ENCODE data around the gene ADAMTS10.
"Not testable (repeated sequence)": the region's sequence is repeated elsewhere in the genome, so short reads cannot be mapped to it uniquely, and the experiment has no call there.

The ADAMTS10 gene

DNA sequence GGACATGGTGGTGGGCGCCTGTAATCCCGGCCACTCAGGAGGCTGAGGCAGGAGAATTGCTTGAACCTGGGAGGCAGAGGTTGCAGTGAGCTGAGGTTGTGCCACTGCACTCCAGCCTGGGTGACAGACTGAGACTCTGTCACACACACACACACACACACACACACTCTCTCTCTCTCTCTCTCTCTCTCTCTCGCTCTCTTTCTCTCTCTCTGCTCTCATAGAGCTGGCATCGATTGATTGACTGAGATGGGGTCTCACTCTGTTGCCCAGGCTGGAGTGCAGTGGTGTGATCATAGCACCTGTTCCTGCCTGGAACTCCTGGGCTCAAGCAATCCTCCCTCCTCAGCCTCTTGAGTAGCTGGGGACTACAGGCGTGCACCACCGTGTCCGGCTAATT, 56.8 kb downstream of the ADAMTS10 start:
- not testable (repeated sequence) for DNase-seq

DNA sequence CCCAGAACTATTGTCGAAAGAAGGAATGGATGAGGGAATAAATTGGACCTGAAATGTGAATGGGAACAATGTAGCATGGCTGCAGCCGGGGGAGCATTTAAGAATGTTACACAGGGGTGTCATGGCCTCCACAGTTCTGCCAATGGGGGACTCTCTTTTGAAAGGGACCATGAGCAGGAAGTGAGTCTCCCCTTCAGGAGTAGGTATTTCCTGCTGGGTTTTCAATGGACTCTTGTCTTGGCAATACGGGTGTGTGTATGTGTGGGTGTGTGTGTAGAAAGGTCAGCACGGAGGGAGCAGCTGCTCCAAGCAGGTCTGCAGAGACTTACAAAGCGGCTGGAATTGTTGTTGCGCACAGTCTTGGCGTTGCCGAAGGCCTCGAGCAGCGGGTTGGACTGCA, 57.7 kb downstream of the ADAMTS10 start:
- DNase-seq = no peak

DNA sequence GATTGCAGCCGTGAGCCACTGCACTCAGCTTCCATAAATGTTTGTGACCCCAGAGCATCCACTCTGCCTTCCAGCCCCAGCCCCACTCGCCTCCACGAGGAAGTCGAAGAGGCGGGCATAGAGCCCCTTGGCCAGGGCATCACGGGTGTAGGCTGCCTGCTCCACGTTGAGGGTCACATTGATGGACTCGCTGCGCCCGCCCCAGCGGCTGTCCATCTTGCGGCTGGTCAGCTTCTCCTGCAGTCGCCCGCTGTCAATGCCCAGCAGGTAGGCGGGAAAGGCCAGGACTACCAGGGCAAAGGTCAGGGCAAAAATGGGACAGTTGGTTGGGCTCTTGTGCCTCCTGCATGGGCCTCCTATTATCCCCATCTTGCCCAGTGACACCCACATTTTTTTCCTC, 60.4 kb downstream of the ADAMTS10 start:
- DNase-seq = no peak

DNA sequence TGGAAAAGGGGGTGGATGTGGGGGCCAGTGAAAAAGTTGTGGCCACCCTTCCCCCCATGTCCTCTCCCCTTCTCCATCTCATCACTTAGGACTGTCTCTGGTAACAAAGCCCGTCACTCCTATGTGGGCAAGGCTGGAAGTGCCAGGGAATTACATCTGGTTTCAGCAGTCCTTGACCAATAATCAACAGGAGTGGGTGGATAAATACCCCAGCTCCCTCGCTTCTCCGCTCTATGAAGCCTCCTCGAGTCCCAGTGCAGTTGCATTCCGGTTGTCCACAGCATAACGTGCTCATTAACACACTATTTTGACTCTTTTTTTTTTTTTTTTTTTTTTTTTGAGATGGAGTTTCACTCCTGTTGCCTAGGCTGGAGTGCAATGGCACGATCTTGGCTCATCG, 64.8 kb downstream of the ADAMTS10 start:
- DNase-seq = no peak

DNA sequence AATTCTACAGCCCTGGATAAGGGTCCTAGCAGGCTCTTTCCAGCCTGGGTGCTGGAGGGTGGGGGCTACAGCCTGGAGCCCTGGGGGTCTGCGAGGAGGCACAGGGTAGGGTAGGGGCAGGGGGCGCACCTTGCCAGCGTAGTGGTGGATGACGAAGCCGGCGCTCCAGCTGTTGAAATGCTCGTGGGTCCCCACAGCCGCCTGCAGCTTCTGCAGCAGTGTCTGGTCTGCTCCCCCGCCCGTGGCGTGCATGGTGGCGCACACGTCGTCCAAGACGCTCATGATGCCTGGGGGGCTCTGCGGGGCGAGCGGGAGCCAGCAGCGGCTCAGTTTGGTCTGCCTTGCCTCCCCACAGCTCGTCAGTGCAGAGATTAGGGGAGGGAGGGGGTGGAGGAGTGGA, 66.3 kb downstream of the ADAMTS10 start:
- no peak for DNase-seq

DNA sequence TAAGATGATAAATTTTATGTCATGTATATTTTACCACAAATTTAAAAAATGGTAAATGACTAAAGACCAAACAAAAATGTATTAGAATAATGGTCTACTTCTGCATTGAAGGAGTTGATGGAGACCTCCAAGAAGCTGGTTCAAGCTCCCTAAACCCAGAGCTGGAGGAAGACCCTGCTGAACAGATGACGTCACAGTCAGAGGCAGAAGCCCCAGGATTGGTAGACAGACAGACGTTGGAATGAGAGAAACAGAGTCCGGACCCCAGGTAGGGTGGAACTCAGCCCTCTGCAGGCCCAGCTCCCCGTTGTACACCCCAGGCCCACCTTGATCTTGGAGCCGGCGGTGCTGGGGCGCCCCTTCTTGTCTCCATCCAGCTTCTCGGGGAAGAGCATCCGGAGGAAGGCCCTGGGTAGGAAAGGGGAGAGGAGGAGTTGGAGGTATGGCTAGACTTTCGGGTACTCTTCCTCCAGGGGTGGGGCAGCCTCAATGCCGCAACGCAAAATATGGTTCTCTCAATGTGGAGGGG, 70.8 kb downstream of the ADAMTS10 start:
- DNase-seq = no peak

DNA sequence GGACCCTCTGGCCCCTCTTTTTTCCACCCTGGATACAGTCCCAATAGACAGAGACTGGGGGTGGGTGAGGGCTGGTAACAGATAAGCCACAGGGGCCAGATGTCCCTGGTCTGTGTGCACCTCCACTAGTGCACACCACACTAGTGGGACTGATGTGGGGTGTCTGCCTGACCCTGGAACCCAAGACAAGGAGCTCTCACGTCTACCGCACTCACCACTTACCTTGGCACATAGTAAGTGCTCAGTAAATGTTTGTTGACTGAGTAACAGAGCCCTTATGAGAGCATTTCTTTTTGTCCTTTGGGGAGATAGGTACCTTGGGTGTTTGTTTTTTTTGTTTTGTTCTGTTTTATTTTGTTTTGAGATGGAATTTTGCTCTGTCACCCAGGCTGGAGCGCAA, 73.4 kb downstream of the ADAMTS10 start:
- no peak for DNase-seq

DNA sequence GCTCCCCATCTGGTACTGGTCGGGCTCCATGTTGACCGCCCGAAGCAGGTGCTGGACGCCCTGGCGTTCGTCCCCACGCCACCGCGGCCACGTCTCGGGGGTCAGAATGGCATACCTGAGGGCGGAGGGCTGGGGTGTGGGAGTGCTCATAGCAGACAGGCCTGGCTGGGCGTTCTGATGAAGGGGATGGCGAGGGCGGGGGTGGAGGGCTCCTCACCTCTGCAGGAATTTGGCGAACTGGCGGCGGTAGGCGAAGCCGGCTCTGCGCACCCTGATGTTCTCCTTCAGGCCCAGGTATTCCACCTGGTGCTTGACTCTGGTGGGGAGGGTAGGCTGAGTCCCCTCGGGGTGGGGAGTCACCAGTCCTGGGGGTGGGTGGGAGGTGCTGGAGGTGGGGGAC, 74.2 kb downstream of the ADAMTS10 start:
- peak; percentile 48 for DNase-seq

DNA sequence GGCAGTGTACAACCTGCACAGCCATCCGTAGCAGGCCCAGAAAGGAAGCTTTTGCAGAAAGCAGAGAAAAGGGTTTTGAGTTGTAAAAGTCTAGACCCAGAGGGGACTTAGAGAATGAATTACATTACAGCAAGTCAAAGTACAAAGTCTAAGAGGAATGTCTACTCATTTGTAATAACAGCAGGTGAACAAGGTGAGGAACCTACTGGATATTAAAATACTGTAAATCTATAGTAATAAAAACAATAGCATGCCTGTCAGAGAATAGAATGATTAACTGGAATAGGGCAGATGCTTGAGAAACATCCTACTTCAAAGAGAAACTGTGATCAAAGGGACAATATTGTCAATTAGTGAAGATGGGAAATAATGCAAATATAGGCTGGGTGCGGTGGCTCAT, 78.3 kb downstream of the ADAMTS10 start:
- no peak for DNase-seq

DNA sequence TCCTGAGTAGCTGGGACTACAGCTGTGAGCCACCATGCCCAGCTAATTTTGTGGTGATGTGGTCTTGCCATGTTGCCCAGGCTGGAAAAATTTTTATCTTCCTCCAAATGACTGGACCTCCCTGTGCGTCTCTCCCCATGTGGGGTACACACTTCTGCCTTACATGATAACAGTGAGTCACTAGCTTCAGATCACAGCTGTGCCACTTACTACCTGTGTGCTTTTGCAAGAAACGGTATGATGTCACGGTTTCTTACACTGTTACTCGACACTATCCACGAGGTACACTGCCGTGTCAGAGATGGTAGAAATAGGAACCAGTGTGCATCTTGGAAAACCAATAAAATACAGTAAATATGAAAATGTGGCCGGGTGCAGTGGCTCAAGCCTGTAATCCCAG, 79.0 kb downstream of the ADAMTS10 start:
- no peak for DNase-seq

Data from islet precursor cell (in vitro differentiated cells).